GM19099 (cell line): ENCODE data around the gene C16orf74.

Experiments used
- POLR2A ChIP-seq: IDR thresholded peaks from 3 replicates; pipeline ENCODE4 v1.6.1; 2011; ENCODE audit warnings: low read depth; ENCODE audit not compliant: insufficient read length; ENCODE audit errors: extremely low read depth

C16orf74 gene

DNA sequence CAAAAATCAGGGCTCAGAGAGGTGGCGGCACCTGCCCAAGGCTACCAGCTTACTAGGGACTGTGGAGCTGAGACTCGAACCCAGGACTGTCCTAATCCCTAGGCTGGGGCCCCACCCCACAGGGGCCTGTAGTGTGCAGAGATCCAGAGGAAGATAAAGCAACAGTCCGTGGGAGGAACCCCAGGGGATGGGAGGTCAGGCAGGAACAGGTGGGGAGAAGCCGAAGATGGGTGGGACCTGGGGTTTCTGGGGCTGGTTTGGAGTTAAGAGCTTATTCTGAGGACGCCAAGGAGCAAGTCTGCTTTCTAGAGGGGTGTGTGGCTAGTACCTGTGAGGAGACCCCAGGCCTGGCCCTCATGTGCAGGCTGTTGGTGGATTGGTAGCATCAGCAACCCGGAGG is 14.9 kb downstream of the C16orf74 start:
- no peak for TF ChIP-seq POLR2A

DNA sequence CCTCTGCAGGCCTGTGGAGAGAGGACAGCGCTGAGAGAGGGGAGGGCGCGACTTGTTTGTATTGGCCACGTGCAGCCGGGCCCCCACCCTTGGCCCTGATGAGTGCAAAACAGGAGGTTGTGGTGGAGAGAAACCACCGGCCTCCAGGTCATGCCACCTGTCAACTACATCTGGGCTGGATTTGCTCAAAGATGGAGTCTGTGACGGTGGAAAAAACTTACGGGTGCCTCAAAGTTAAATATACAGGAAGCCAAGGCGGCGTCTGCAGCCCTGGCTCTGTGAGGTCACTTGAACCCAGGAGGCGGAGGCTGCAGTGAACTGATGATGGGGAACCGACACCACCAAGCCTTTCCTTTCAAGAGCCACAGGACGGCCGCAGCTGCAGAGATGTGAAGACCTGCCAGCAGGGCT is 15.7 kb downstream of the C16orf74 start:
- TF ChIP-seq POLR2A = no peak

DNA sequence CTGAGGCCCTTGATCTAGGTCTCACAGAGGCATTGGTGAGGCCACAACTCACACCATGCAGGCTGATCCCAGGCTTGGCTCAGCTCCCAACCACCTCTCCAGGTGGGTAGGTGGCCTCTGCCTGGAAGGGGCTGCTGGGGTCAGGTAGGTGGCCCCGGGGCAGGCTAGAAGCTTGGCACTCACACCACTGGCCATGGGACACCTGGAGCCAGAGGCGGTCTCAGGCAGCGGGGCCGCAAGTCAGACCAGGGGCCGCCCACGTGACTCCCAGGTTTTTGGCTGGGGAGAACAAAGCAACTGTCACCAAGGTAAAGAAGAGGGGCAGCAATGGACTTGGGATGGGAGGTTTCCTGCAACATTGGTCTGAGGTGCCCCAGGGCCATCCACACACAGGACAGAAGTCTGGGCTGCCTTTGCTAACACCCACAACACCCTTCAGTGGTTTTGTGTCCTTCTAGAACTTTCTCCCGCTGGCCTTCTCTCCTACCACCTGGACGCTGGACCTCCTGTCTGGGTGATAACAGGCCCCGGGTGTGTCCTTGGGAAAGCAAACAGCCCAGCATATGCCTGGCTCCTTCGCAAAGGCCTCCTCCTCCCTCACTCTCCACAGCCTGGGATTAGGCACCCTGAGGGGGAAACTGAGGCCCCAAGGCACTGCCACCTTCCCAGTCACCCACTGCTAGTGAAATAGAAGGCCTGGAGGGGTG is 16.4 kb downstream of the C16orf74 start:
- TF ChIP-seq POLR2A = no peak

DNA sequence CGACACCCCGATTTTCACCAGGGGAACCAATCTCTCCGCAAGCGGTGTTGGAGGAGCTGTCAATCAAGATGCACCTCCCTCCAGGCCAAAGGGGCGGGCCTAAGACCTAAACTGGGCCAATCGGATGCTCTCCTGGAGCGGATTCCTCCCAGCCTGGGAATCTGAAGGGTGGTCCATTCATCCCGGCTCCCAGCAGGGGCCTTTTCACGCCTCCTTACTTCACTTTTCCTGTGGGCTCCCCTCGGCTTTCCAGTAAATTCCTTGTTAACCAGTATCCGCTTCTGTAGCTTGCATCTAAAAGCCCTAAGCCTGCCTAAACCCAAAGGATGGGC is 17.1 kb downstream of the C16orf74 start:
- no peak for TF ChIP-seq POLR2A

DNA sequence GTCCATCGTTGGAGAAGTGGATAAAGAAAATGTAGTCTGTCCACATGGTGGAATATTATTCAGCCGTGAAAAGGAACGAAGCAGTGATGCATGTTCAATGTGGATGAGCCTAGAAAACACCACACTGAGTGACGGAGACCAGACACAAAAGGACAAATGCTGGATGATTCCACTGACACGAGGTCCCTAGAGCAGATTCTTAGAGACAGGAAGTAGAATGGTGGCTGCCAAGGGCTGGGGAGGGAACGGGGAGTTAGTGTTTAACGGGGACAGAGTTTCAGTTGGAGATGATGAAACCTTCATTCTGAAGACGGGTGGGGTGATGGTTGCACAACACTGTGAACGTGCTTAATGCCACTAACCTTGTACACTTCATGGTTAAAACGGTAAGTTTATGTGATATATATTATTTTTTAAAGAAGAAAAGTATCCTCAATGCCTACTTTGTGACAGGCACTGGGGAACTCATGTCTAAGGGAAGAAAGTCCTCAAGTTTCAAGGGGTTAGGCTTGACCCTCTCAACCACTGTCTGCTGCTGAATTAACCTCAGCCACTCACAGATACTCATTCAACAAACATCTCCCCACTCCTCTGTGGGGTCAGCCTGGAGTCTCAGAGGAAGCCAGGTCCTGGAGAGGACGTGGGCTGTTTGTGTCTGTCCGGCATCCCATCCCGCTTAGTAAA is 17.6 kb downstream of the C16orf74 start:
- no peak for TF ChIP-seq POLR2A

DNA sequence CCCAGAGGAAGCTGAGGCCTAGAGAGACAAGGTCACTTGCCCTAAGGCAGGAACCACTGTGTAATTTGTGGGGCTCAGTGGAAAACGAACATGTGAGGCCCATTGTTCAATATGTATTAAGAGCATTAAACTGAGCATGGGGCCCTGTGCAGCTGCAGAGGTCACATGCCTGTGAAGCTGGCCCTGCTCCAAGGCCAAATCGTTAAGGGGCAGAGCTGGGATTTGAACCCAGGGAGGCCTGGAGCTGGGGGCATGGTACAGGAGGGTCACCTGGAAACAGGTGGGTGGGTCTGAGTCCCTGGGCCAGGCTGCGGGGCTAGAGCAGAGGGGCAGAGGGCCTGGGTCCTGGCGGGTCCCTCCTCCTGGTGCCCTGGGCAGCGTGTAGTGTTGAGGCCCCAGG is 19.7 kb downstream of the C16orf74 start:
- TF ChIP-seq POLR2A = no peak

DNA sequence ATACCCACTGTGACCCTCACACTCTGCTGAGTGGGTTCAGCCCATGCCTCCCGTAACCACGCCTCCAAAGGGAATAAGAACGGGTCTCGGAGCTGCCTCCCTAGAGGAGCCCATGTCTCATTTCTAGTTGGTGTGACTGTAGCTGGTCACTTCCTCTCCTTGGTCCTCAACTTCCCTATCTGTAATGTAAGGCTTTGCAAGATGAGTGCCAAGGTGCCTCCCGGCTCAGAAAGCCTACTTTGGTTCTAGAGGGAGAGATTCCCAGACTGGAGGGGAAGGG is 20.8 kb downstream of the C16orf74 start:
- TF ChIP-seq POLR2A = no peak

DNA sequence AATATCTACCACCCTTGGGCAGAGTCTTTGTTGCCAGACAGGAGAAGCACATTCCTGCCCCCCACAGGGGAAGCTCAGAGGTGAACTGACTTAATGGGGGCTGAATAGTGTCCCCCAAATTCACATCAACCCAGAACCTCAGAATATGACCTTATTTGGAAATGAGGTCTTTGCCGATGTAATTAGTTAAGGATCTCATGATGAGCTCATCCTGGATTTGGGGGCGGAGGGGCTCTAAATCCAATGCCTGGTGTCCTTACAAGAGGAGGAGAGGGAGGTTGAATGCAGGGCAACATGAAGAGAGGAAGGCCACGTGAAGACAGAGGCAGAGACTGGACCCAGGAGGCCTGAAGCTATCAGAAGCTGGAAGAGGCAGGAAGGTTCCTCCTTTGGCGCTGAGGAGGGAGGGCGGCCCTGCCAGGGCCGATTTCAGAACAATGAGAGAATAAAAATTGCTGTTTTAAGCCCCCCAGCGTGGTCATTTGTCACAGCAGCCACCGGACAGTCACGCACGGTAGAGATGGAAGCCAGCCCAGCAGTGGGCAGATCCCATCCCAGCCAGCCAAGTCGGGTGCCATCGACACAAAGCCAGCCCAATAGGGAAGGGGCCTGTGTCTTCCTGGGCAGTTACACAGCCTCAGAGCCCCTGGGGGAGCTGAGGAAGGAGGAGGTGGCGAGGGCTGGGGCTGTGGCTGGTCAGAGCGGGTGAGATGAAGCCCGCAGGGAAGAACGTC is 21.3 kb downstream of the C16orf74 start:
- no peak for TF ChIP-seq POLR2A

DNA sequence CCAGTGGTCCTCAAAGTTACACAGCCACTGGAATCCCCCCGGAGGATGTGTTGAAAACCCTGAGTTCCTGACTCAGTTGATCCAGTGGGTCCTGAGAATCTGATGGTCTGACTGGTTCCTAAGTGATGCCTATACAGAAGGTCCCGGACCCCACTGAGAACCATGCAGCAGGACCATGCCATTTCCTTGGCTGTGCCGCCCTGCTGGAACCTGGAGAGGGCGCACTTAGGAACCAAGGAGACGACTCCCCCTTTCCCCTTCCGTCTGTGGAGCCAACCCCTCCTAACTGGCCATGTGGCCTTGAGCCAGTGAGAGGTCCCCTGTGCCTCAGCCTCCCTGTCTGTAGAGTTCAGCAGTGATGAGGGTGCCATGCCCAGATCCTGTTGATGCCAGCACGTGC is 22.0 kb downstream of the C16orf74 start:
- no peak for TF ChIP-seq POLR2A

DNA sequence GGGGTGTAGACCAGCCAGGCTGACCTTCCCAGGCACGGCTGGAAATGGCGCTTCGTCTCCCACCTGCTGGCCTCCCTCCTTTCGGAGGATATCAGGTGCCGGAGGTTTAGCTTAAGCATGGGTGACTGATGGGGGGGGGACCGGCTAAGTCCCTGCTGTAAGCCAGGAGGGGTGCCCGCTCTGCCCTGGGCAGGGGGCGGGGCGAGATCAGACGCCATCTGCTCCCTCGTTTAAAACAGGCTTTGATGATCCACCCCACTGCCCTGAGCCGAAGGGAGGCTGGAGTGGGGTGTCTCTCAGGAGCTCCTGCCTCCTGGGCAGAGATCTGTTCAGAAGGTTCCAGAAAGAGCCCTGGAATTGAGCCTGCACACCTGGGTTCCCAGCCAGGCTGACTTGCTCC is 26.0 kb downstream of the C16orf74 start:
- no peak for TF ChIP-seq POLR2A

DNA sequence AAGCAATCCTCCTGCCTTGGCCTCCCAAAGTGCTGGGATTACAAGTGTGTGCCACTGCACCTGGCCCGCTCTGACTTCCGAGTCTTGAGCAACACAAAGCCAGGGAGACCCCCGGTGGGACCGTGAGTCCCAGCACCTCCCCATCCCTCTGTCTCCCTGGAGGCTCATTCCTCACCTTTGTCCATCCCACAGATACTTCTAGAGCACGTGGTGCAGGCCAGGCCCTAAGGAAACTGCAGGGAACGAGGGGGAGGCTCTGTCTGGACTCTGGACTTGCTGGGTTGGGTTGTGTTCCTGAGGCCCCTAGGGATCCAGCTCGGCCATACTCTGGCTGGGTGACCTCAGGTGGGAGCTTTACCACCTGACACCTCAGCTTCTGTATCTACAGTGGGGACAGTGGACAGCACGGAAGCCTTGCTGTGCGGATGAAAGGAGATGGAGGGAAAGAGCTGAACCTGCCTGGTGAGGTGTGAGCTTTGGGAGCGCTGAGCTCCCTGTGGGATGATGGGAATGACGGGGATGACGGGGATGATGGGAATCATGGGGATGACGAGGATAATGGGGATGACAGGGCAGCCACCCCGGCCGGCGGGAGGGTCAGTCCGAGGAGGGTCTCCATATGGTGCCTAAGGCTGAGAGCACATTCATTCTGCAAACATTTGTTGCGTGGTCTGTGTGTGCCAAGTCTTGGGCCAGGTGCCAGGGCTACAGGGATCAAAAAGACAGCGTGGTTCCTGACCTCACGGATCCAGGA is 26.6 kb downstream of the C16orf74 start:
- no peak for TF ChIP-seq POLR2A

DNA sequence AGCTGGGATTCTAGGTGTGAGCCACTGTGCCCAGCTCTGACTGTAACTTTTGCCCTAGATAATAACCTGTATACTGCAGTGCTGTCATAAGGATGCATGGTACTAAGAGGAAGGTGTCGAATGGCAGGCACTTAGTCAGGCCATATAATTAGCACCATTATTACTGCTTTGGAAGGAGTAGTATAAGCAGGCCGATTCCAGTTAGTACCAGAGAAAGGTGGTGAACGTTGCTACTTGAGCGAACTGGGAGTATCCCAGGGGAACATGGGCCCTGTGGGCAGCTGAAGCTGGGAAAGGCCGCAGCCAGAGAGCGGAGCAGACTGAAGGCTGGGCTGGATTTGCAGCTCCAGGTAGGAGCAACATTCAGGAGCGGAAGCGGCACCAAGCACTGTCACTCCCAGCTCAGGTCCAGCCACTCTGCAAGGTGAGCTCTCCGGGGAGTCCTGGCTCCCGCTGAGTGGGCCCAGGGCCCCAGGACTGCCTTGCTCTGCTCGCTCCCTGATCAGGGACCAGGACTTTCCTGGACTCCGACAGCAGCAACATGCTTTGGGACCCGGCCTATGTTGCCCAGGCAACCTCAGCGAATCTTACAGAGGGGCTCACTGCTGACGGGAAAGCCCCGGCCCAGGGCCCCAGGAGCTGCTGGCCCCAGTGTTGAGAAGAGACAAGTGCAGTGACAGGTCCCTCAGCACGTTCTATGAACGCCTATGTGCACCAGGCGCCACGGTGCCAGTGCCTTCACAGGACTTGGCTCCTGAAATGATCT is 28.6 kb downstream of the C16orf74 start:
- TF ChIP-seq POLR2A = no peak

DNA sequence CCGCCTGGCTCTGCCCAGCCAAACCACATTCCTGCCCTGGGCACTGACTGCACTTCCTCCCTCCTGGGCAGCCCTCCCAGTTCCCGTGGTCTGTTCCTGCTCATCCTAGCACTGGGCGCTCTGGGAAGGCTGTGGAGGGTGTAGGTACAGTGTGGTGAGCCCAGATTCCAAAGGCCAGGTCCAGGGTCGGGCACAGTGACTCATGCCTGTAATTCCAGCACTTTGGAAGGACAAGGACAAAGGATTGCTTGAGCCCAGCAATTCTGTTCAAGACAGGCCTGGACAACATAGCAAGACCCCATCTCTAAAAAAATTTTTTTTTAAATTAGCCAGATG is 30.6 kb downstream of the C16orf74 start:
- TF ChIP-seq POLR2A = no peak

DNA sequence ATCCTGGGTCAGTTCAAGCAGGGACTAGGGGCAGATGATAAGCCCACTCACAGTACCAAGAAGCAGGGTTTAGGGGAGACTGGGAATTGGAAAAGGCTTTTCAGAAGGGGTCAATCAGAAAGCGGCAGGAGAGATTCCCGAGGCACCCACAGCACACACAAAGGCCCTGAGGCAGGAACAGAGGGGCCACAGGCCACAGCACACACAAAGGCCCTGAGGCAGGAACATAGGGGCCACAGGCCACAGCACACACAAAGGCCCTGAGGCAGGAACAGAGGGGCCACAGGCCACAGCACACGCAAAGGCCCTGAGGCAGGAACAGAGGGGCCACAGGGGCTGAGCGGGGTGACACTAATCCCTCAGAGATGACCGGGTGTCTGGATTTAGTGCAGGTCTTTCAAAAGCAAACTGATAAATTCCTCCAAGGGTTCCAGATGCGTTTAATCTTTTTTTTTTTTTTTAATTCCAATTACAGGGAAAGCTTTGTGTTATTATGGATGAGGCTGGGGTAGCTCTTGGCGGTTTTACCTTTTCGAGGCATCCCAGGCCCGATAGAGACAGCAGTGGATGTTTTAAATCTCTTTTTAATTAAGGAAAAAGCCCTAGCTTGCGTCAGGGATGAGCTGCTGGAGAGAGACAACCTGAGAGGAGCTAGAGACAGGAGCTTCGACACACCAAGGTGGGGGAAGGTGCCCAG is 31.1 kb downstream of the C16orf74 start:
- no peak for TF ChIP-seq POLR2A
